Neural cell (in vitro differentiated cells): ENCODE measurements around the gene SLC35G6.

ENCODE experiments used
- CTCF ChIP-seq: fragments of 450-650 bp; IDR thresholded peaks from 2 replicates; pipeline ENCODE4 v1.5.1; 2014; ENCODE audit warnings: antibody characterized with exemption, mild to moderate bottlenecking, moderate library complexity; ENCODE audit not compliant: poor library complexity, severe bottlenecking
- EP300 ChIP-seq: fragments of 450-650 bp; conservative IDR thresholded peaks from 2 replicates; pipeline ENCODE4 v1.6.1; 2014; ENCODE audit warnings: antibody characterized with exemption, mild to moderate bottlenecking, moderate library complexity; ENCODE audit not compliant: poor library complexity, severe bottlenecking
- EZH2 ChIP-seq: fragments of 200-600, 300-800 bp; shearing (Covaris generic), sonication (generic); IDR thresholded peaks from 2 replicates; pipeline ENCODE4 v1.6.1; 2014; ENCODE audit warnings: antibody characterized with exemption, low read length, borderline replicate concordance, mild to moderate bottlenecking; ENCODE audit not compliant: insufficient read depth, poor library complexity, severe bottlenecking
- MXI1 ChIP-seq: fragments of 450-650 bp; conservative IDR thresholded peaks from 2 replicates; pipeline ENCODE4 v1.6.1; 2014; ENCODE audit warnings: antibody characterized with exemption, mild to moderate bottlenecking; ENCODE audit not compliant: poor library complexity, severe bottlenecking
- POLR2AphosphoS5 ChIP-seq: IDR thresholded peaks from 2 replicates; pipeline ENCODE4 v1.6.1; 2012
- RAD21 ChIP-seq: fragments of 450-650 bp; conservative IDR thresholded peaks from 2 replicates; pipeline ENCODE4 v1.6.1; 2014; ENCODE audit warnings: antibody characterized with exemption, mild to moderate bottlenecking, moderate library complexity
- REST ChIP-seq: IDR thresholded peaks from 2 replicates; pipeline ENCODE4 v1.6.1; 2012; ENCODE audit warnings: borderline replicate concordance
- SMC3 ChIP-seq: fragments of 450-650 bp; conservative IDR thresholded peaks from 2 replicates; pipeline ENCODE4 v1.6.1; 2014; ENCODE audit warnings: antibody characterized with exemption, mild to moderate bottlenecking, moderate library complexity; ENCODE audit not compliant: poor library complexity
- TAF1 ChIP-seq: IDR thresholded peaks from 2 replicates; pipeline ENCODE4 v1.6.1; 2012; ENCODE audit warnings: low read depth

GRCh38 chr17:7513850-7514419 lies 32.7 kb downstream of the SLC35G6 start:
- TF ChIP-seq TAF1, result no peak
- no peak for TF ChIP-seq CTCF
- TF ChIP-seq POLR2AphosphoS5, result no peak
- no peak for TF ChIP-seq REST
- TF ChIP-seq EP300, result no peak
- no peak for TF ChIP-seq EZH2
- TF ChIP-seq RAD21, result no peak
- TF ChIP-seq SMC3, result no peak
- TF ChIP-seq MXI1, result no peak
